PFSK-1 (cell line): ENCODE data around the gene DAB2IP.

Experiments
- FOXP2 ChIP-seq: optimal IDR thresholded peaks from 2 replicates; pipeline ENCODE3; 2011; ENCODE audit warnings: borderline replicate concordance, control low read depth, inconsistent platforms; ENCODE audit not compliant: insufficient read depth; ENCODE audit errors: extremely low read length, extremely low read depth
- POLR2AphosphoS5 ChIP-seq: IDR thresholded peaks from 2 replicates; pipeline ENCODE4 v1.6.1; 2012; ENCODE audit warnings: low read depth, mild to moderate bottlenecking, control low read depth, low read length, moderate library complexity
- SIN3A ChIP-seq: IDR thresholded peaks from 2 replicates; pipeline ENCODE4 v1.6.1; 2012; ENCODE audit warnings: mild to moderate bottlenecking, low read length, moderate library complexity, borderline replicate concordance; ENCODE audit not compliant: insufficient read depth
- TAF1 ChIP-seq: IDR thresholded peaks from 2 replicates; pipeline ENCODE4 v1.6.1; 2012; ENCODE audit warnings: low read length, control low read depth, borderline replicate concordance; ENCODE audit not compliant: insufficient read depth
- TF ChIP-seq, protein P1 (sequence below), 2 experiments: IDR thresholded peaks; 2 replicates each; pipeline versions ENCODE4 v1.6.1 to v1.8.0; 2011 to 2012; ENCODE audit warnings: low read depth in 2 of 2, low read length in 2 of 2, control low read depth in 1 of 2, inconsistent platforms in 1 of 2, mild to moderate bottlenecking in 1 of 2, moderate library complexity in 1 of 2; ENCODE audit not compliant: insufficient read depth in 1 of 2

DNA sequence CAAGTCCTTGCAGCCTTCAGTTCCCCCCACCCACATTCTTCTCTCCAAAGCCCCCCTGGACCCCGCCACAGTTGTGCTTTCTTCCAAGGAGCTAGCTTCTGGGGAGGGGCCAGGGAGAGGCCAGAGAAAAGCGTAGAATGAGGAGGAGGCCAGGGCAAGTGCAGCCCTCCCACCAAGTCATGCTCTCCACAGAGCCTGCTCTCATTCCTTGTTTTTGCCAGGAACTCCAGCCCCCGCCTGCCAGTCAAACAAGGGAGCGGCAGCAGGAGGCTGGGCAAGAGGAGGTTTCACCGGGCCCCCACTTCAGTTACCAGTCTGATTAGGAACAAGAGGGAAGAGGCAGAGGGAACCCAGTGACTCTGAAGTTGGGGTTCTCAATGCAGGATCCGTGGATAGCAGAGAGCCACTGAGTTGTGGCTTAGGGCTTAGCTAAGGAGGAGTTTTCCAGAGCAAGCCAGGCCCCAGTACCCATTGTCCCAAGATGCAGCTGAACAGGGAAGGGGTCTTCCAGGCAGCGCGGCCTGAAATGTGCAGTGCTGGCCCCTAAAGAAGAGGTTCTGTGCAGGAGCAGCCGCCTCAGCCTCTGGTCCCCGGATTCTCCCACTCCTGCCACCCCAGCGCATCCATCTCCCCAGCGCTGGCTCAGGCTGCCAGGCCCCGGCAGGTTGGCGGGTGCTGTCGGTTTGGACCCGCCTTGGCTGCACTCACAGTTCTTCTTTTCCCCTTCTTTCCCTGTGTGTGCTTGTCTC, 120.6 kb downstream of the DAB2IP start:
- TF ChIP-seq, protein P1, sequence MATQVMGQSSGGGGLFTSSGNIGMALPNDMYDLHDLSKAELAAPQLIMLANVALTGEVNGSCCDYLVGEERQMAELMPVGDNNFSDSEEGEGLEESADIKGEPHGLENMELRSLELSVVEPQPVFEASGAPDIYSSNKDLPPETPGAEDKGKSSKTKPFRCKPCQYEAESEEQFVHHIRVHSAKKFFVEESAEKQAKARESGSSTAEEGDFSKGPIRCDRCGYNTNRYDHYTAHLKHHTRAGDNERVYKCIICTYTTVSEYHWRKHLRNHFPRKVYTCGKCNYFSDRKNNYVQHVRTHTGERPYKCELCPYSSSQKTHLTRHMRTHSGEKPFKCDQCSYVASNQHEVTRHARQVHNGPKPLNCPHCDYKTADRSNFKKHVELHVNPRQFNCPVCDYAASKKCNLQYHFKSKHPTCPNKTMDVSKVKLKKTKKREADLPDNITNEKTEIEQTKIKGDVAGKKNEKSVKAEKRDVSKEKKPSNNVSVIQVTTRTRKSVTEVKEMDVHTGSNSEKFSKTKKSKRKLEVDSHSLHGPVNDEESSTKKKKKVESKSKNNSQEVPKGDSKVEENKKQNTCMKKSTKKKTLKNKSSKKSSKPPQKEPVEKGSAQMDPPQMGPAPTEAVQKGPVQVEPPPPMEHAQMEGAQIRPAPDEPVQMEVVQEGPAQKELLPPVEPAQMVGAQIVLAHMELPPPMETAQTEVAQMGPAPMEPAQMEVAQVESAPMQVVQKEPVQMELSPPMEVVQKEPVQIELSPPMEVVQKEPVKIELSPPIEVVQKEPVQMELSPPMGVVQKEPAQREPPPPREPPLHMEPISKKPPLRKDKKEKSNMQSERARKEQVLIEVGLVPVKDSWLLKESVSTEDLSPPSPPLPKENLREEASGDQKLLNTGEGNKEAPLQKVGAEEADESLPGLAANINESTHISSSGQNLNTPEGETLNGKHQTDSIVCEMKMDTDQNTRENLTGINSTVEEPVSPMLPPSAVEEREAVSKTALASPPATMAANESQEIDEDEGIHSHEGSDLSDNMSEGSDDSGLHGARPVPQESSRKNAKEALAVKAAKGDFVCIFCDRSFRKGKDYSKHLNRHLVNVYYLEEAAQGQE (IDR thresholded peaks at IDR 0.05; ENCODE audit: insufficient read depth in 1 of 2, low read depth in 2 of 2, low read length in 2 of 2) = no peak
- TF ChIP-seq POLR2AphosphoS5 (no peak), SIN3A (no peak), TAF1 (no peak), FOXP2 (no peak)
